HEK293 (cell line): ENCODE results near the gene THEM5.

ENCODE experiments used
- CTCF ChIP-seq: fragments of 450-650 bp; formaldehyde crosslinking; IDR thresholded peaks from 2 replicates; pipeline ENCODE4 v1.5.1; 2016; ENCODE audit warnings: missing biosample characterization, missing genetic modification characterization
- ELK4 ChIP-seq: IDR thresholded peaks from 2 replicates; pipeline ENCODE4 v1.6.1; 2011; ENCODE audit warnings: mild to moderate bottlenecking, low read depth, low read length, borderline replicate concordance
- REST ChIP-seq: fragments of 450-650 bp; formaldehyde crosslinking; IDR thresholded peaks from 2 replicates; pipeline ENCODE4 v1.5.1; 2016; ENCODE audit warnings: missing biosample characterization, missing genetic modification characterization
- ZBTB1 ChIP-seq: fragments of 450-650 bp; formaldehyde crosslinking; IDR thresholded peaks from 2 replicates; pipeline ENCODE4 v1.5.1; 2016; ENCODE audit warnings: missing biosample characterization, missing genetic modification characterization
- ZBTB26 ChIP-seq: fragments of 450-650 bp; formaldehyde crosslinking; optimal IDR thresholded peaks from 2 replicates; pipeline ENCODE3; 2016; ENCODE audit warnings: missing biosample characterization, mild to moderate bottlenecking, missing genetic modification characterization
- ZNF121 ChIP-seq: fragments of 450-650 bp; formaldehyde crosslinking; IDR thresholded peaks from 2 replicates; pipeline ENCODE4 v1.5.1; 2016; ENCODE audit warnings: missing biosample characterization, missing genetic modification characterization
- ZNF138 ChIP-seq: fragments of 450-650 bp; formaldehyde crosslinking; IDR thresholded peaks from 2 replicates; pipeline ENCODE4 v1.5.1; 2016; ENCODE audit warnings: missing biosample characterization, missing genetic modification characterization, borderline replicate concordance
- ZNF24 ChIP-seq: fragments of 450-650 bp; formaldehyde crosslinking; IDR thresholded peaks from 2 replicates; pipeline ENCODE4 v1.5.1; 2016; ENCODE audit warnings: missing biosample characterization, missing genetic modification characterization
- ZNF274 ChIP-seq, 2 experiments: fragments of 200-500 bp in 1 of 2; fragments of 450-650 bp in 1 of 2; sonication (Bioruptor generic) in 1 of 2; formaldehyde crosslinking in 1 of 2; IDR thresholded peaks; 2 replicates each; pipeline versions ENCODE4 v1.5.1 to v1.6.1; 2014 to 2016; ENCODE audit warnings: borderline replicate concordance in 1 of 2, inconsistent platforms in 1 of 2, low read length in 1 of 2, missing biosample characterization in 1 of 2, missing genetic modification characterization in 1 of 2
- ZNF510 ChIP-seq: fragments of 450-650 bp; formaldehyde crosslinking; IDR thresholded peaks from 2 replicates; pipeline ENCODE4 v1.5.1; 2018; ENCODE audit warnings: mild to moderate bottlenecking, missing genetic modification characterization, missing biosample characterization; ENCODE audit not compliant: insufficient replicate concordance
- ZNF670 ChIP-seq: fragments of 450-650 bp; formaldehyde crosslinking; IDR thresholded peaks from 2 replicates; pipeline ENCODE4 v1.5.1; 2016; ENCODE audit warnings: missing biosample characterization, missing genetic modification characterization, low read depth
- TF ChIP-seq, protein P1 (sequence below): fragments of 450-650 bp; formaldehyde crosslinking; IDR thresholded peaks from 2 replicates; pipeline ENCODE4 v1.5.1; 2016; ENCODE audit warnings: missing biosample characterization, missing genetic modification characterization

GRCh38 chr1:151855933-151856332 lies 2.4 kb upstream of the THEM5 start:
- no peak for TF ChIP-seq ZNF138 (tag by site-specific recombination)
- no peak for TF ChIP-seq ZBTB1
- no peak for TF ChIP-seq ZNF24 (tag by site-specific recombination)
- TF ChIP-seq ZNF510: no peak
- no peak for TF ChIP-seq CTCF (tag by site-specific recombination)
- no peak for TF ChIP-seq REST (tag by site-specific recombination)
- TF ChIP-seq, protein P1, sequence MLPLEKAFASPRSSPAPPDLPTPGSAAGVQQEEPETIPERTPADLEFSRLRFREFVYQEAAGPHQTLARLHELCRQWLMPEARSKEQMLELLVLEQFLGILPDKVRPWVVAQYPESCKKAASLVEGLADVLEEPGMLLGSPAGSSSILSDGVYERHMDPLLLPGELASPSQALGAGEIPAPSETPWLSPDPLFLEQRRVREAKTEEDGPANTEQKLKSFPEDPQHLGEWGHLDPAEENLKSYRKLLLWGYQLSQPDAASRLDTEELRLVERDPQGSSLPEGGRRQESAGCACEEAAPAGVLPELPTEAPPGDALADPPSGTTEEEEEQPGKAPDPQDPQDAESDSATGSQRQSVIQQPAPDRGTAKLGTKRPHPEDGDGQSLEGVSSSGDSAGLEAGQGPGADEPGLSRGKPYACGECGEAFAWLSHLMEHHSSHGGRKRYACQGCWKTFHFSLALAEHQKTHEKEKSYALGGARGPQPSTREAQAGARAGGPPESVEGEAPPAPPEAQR (tag by site-specific recombination): no peak
- no peak for TF ChIP-seq ZBTB26 (tag by site-specific recombination)
- TF ChIP-seq ZNF670 (tag by site-specific recombination): no peak
- no peak for TF ChIP-seq ZNF274 (IDR thresholded peaks at IDR 0.05; ENCODE audit: low read length)
- TF ChIP-seq ZNF274 (tag by site-specific recombination; IDR thresholded peaks at IDR 0.05; ENCODE audit: borderline replicate concordance): no peak
- no peak for TF ChIP-seq ZNF121 (tag by site-specific recombination)
- TF ChIP-seq ELK4: no peak
